OCI-M2 (cell line): ENCODE results near the gene DMXL2.
"Not testable (repeated sequence)": the region's sequence is repeated elsewhere in the genome, so short reads cannot be mapped to it uniquely, and the experiment has no call there.

Experiments
- DNase-seq: peaks from one replicate; lab custom pipeline; 2025; ENCODE audit not compliant: unreplicated experiment; lab: John Stamatoyannopoulos, UW

DMXL2 gene, protein sequence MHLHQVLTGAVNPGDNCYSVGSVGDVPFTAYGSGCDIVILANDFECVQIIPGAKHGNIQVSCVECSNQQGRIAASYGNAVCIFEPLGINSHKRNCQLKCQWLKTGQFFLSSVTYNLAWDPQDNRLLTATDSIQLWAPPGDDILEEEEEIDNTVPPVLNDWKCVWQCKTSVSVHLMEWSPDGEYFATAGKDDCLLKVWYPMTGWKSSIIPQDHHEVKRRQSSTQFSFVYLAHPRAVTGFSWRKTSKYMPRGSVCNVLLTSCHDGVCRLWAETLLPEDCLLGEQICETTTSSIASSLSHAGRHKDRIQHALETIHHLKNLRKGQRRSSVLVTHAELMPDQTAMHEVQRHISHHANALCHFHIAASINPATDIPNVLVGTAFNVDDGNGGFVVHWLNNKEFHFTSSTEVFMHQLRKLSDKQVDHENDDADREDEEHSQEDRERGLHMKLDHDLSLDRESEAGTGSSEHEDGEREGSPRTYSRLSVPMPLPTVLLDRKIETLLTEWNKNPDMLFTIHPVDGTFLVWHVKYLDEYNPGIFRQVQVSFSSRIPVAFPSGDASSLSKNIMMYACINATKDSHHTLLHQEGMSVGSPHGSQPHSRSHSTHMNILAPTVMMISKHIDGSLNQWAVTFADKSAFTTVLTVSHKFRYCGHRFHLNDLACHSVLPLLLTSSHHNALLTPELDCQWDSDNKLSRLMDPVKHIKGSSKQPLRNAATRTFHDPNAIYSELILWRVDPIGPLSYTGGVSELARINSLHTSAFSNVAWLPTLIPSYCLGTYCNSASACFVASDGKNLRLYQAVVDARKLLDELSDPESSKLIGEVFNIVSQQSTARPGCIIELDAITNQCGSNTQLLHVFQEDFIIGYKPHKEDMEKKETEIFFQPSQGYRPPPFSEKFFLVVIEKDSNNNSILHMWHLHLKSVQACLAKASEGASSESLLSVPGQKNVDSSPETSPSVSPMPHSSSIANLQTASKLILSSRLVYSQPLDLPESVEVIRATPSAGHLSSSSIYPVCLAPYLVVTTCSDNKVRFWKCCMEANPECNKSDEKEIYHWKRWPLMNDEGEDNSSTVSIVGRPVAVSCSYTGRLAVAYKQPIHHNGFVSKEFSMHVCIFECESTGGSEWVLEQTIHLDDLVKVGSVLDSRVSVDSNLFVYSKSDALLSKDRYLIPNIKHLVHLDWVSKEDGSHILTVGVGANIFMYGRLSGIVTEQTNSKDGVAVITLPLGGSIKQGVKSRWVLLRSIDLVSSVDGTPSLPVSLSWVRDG (N-terminal part only)

DNA sequence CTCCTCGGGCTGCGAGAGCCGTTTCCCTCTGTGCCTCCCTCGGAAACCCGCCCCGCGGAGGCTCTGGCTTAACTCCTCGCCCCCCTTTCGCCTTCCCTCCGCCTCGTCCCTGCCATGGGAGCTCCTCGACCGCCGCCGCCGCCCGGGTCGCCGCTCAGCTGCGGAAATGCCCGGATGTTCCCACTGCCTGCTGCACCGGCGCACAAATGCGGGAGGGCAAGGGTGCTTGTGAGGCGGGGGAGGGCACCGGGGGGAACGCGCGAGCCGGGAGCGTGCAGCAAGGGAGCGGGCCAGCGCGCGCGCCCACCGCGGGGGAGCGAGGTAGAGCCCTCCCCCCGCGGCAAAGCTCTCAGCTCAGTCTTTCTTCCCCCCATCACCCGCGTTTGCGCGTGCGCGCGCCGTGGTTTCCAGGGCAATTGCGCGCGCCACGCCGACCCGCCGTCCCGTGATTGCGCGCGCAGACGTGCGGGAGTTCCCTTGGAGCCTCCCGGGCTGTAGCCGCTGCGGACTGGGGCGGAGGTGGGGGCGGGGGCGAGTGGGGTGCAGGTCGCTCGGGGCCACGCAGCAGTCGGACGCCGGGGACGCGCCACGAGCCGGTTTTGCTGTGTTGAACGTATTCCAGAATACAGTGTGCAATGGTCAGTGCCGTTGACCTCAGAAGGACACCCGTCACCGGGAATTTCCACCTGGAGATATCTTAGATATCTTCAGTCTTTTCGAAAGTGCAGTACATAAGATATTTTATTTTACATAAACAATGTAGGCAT, at the start of gene DMXL2:
Gene DMXL2 (minus strand): TSS at position 168 of the 767 bp plus-strand sequence. CDS start 226 bp downstream, outside the sequence.
- DNase-seq = no peak

DNA sequence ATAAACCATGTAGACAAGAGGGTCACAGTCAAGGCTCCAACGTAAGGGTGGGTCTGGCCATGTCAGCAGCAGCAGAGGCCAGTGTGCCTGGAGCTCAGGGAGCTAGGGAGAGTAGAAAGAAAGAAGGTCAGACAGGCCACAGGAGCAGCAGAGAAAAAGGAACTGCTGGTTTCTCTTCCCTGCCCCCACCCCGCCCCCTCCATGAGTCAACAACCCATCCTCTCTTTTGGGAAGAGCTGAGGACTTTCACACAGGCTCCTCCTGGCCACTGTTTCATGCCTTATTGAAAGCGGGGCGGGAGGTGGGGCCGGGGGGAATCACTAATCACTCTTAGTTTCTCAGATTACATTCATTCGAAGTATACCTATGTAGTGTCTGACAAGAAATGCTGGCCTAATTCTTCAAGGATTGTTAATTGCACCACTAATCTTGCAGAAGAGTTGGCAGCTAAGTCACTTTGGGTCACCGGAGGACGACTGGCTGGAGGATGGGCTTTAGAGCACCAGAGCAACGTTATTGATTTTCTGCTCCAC, 49.6 kb upstream of the DMXL2 start:
- DNase-seq = no peak

DNA sequence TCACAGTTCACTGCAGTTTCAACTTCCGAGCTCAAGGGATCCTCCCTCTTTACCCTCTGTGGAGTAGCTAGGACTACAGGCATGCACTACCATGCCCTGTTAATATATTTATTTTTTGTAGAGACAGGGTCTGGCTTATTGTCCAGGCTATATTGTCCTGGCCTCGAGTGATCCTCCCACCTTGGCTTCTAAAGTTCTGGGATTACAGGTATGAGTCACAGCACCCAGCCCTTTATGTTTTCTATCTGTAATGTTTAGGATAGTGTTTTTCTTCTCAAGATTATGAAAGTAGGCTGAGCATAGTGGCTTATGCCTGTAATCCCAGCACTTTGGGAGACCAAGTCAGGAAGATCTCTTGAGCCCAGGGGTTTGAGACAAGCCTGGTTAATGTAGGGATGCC, 46.8 kb upstream of the DMXL2 start:
- no peak for DNase-seq

DNA sequence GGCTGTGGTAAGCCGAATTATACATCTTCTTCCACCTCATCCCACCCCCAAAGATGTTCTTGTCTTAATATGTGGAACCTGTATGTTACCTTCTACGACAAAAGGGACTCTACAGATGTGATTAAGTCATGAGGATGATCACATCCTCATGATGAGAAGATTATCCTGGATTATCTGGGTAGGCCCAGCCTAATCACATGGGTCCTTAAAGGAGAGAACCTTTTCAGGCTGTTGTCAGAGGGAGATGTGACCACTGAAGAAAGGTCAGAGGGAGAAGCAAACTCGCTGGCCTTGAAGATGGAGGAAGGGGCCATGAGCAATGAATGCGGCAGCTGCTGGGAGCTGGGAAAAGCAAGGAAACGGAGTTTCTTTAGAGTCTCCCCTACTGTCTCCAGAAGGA, 45.9 kb upstream of the DMXL2 start:
- no peak for DNase-seq

DNA sequence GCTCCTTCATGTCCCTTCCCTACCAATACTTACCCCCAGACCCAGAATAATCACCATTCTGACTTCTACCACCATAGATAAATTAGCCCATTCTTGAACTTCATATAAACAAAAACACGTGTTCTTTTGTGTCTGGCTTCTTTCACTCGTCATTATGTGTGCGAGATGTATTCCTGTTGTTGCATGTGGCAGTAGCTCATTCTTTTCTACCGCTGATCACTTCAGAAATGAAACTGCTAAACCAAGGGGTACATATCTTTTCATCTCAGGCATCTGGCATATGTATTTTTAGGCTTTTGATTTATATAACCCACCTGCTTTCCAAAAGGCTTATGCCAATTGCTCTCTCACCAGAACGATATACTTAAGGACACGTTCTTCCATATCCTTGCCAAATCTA, 44.9 kb upstream of the DMXL2 start:
- no peak for DNase-seq

DNA sequence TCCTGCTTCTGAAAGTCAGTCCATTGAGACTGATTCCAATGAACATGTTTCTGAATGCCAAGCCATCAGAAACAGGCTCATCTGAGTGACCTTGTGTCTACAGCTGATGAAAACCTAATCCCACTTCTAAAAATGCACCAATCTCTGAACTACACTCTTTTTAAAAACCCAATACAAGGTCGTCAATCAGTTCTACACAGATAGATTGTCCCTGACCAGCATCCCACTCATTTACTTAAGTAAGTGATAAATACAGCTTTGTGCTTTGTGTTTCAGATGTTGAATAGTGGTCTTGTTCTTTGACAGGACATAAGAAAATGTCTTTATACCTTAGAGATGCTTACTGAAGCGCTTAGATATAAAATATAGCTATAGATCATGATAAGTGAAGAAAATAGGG, 38.5 kb upstream of the DMXL2 start:
- no peak for DNase-seq

DNA sequence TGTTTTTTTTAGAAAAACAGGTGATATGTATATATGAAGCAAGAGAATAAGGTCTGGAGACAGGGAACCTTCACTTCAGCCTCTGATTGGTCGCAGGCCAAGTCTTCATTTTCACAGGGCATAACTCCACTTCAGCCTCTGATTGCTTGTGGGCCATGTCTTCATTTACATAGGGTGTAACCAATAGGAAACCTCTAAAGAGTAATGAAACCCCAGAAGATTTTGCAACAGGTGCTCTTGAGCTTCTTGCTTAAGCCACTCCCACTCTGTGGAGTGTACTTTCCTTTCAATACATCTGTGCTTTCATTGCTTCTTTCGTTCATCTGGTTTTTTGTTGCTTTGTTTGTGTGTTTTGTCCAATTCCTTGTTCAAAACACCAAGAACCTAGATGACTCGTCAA, 36.1 kb upstream of the DMXL2 start:
- DNase-seq = no peak

DNA sequence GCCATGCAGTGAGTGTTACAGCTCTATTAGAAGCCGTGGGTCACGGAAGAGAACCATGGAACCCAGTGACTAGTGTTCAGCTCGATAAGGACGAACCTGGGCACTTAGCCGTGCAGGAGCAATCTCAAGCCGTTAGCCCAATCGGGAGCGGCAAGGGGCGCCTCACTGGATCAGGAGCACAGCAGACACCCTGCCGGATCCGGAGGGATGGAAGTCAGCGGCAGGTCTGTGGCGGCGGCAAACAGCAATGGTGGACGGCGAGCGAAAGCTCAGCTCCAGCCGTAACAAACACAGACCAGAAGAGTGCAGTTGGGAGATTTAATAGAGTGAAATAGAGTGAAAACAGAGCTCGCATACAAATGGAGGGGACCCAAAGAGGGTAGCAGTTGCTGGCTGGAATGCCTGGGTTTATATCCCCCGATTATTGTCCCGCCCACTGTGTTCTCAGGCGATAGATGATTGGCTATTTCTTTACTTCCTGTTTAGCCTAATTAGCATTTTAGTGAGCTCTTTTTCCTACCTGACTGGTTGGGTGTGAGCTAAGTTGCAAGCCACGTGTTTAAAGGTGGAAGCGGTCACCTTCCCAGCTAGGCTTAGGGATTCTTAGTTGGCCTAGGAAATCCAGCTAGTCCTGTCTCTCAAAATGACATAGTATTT, 33.0 kb upstream of the DMXL2 start:
- DNase-seq = not testable (repeated sequence)

DNA sequence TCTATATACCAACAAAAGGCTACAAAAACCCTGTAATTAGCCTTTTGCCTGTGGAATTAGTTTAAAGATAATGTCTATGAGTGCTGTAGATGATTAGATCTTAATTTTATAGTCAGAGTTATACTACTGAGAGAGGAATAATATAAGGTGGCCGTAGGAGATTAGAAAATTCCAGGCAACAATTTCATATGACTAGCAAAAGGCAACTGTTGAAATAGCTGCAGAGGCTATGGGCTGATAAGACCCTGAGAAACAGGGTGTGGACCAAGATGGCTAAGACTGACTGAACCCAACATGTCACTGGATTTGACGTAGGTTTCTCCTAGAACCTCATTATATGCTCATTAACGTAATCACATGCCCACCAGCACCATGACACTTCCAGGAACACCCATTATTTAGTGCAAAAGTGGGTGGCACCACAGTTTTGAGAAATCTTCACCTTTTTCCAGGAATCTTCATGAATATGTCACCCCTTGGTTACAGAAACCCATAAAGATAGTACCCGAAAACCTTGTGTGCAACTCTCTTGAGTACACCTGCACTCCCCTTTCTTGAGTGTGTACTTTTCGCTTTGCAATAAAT, 29.6 kb upstream of the DMXL2 start:
- DNase-seq = no peak

DNA sequence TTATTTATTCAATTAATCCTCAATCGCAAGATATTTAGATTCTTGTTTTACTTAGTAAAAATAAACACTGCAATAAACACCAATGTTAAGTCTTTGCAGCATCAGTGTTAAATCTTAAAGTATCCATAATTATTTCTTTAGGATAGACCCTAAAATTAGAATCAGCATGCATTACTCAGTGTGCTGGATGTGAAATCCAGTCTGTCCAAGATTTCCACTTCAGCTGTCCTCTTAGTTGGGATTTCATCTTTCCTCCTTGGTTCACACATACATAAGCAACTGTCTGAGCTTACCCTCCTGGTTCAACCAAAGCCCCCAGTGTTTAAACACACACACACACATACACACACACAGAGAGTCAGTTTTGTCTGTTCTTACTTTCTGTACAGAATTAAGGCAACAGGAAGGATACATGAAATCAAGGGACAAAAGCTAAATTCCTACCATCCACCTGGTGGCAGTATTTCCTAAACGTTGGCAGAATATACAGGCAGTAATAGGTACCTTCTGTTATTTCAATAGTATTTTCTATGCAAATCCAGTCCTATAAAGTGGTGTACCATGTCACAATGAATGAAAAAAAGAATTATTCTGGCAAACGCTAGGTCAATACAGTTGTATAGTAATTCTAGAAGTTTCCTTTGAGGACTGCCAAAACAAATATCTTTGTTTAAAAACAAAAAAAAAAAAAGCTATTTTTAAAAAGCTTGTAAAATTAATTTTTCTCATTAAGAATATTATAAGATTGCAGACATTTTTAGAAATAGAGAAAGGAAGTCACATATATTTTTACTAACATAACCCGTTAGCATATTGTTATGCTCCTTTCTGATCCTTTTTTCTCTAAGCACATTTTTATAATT, 27.3 kb upstream of the DMXL2 start:
- peak; percentile 16 for DNase-seq

DNA sequence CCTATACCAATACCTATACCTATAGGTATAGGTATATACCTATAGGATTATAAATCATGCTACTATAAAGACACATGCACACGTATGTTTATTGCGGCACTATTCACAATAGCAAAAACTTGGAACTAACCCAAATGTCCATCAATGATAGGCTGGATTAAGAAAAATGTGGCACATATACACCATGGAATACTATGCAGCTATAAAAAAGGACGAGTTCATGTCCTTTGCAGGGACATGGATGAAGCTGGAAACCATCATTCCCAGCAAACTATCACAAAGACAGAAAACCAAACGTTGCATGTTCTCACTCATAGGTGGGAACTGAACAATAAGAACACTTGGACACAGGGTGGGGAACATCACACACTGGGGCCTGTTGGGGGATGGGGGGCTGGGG, 26.1 kb upstream of the DMXL2 start:
- DNase-seq = not testable (repeated sequence)

DNA sequence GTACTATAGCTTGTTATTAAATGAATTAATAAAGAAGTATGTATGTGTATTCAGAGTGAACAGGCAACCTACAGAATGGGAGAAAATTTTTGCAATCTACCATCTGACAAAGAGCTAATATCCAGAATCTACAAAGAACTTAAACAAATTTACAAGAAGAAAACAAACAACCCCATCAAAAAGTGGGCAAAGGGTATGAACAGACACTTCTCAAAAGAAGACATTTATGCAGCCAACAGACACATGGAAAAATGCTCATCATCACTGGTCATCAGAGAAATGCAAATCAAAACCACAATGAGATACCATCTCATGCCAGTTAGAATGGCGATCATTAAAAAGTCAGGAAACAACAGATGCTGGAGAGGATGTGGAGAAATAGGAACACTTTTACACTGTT, 25.5 kb upstream of the DMXL2 start:
- not testable (repeated sequence) for DNase-seq

DNA sequence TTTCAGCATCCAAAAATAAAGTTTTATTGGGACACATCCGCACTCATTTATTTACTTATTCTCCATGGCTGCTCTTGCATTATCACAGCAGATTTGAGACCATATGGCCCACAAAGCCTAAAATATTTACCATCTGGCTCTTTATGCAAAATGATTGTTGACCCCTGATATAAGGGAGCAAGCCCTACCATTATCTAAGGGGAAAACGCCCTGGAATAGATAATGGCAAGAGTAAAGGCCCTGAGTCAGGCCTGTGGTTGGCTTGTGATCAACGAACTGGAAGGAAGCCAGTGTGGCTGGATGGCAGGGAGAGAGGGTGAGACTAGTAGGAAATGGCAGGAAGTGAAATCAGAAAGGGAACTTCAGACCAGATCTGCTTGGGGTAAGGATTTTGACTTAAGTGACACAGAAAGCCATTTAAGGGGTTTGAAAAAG, 24.6 kb upstream of the DMXL2 start:
- no peak for DNase-seq

DNA sequence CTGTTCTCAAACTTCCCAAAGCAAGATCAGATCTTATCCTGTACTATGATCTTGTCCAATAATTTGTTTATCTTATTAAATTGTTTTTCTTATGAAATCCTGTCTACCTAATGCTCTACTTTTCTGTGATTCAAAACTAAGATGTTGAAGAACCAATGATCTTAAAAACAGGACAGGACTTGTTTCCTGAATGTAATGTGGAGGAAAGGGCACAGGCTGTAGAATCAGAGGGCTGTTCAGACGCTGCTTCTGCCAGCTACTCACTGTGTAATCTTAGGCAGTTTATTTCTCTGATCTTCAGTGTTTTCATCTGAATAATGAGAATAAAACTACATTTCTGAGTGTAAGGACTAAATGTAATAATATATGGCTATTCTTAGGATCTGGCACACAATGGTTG, 20.1 kb upstream of the DMXL2 start:
- no peak for DNase-seq

DNA sequence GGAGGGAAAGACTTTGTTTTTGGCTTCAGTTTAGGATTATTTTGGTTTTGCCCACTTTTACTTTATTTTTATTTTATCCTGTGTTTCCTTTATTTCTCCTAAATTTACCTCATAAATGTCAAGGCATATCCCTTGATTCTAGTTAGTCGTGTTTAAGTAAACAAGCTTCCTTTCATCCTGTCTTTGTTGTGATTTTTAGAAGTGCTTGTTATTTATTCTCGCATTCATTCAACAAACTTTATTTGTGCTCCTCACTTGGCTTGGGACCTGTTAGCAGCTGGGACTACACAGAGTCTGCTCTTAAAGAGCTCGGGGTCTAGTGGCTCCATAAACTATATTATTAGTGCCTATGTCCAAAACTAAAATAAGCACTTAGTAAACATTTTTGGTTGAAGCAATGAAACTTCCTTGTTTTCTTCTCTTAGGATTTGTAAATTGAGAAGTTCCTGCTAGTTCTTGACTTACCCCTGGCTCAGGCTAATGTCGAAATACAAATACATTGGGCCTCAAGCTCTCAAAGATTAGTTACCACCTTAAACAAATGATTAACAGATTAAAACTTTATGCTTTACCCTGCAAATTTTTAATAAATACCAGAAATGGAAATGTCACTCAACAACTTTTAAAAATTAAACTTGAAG, 19.0 kb upstream of the DMXL2 start:
- DNase-seq = no peak

DNA sequence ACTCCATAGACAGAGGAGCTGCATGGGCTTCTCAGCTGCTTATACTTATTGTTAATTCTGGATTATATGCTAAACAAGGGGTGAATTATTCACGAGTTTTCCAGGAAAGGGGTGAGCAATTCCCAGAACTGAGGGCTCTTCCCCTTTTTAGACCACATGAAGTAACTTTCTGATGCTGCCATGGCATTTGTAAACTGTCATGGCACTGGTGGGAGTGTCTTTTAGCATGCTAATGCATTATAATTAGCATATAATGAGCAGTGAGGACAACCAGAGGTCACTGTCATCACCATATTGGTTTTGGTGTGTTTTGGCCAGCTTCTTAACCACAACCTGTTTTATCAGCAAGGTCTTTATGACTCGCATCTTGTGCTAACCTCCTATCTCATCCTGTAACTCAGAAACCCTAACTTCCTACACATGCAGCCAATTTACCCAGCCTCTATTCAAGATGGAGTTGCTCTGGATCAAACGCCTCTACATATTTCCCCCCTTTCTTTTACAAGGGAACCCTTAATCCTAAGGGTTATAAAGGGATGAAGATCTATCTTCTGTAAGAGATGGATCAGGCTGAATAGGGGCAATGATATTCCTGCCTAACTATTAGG, 12.1 kb upstream of the DMXL2 start:
- DNase-seq = no peak

DNA sequence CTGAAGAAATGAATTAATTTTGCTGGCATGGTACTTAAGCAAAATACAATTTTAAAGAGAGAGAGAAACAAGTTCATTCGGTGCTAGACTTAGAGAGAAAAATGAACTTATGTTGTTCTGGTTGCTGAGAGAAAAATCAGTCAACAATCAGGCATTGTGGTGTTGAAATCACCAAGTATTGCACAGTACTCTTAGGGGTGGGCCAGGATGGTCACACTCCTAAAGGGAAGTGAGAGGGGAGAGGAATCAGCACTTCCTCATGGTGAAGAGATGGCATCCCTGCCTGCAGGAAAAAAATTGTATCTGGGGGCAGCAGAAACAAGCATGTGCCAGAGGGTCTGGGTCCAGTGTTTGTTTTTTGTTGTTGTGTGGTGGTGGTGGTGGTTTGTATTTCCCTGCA, 7.0 kb upstream of the DMXL2 start:
- DNase-seq = no peak

DNA sequence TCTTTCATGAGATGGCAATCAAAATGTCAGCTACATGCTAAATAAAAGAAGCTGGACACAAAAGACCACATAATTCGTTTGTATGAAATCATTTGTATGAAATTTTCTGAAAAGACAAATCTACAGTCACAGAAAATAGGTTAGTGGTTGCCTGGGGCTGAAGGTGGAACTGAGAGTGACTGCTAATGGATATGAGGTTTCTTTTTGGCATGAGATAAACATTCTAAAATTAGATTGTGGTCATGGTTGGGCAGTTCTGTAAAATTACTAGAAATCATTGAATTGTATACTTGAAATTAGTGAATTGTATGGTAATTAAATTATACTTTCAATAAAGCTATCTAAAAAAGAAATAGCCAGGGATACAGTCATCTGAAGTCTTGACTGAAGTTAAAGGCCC, 2.7 kb upstream of the DMXL2 start:
- DNase-seq = no peak
